ENCODE data around the gene PLXNA1.

The PLXNA1 gene

DNA sequence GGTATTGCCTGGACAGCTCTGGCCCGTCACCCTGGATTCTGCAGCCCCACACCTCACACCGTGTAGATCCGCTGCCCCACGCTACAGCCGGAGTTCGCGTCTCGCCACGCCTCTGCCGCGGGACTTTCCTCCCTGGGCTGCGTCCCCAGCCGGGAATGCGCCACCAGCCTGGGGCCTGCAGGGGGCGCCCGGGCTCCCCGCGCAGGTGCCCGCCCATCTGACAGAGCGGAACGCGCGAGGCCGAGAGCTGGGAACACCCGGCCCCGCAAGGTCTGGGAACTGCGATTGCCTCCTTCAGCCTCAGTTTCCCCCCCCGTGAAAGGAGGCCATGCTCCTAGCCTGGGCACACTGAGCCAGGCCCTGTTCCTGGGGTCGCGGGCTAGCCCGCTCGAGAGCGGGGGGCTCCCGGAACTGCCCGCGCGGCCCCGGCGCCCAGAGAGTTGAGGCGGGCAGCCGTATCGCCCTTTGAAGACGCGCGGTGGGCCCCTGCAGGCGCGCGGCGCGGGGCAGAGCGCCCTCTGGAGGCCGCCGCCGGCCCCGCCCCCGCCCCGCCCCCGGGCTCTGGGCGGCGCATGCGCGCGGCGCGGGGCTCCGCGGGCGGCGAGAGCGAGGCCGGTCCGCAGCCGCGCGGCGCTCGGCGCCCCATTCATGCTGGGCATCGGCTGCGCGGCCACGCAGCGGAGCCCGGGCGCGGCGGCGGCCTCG, at the start of gene PLXNA1:
Gene PLXNA1, plus strand, starts transcription at position 645 of the 705 bp plus-strand sequence. CDS start 5,479 bp downstream, outside the sequence.
- peak; percentile 76 for DNase-seq (ENCODE audit: low read depth)

- DNase-seq (ENCODE audit: low read depth) = no peak
Measured at GRCh38 chr3:126934031-126934531, 48.8 kb upstream of the PLXNA1 start.

DNA sequence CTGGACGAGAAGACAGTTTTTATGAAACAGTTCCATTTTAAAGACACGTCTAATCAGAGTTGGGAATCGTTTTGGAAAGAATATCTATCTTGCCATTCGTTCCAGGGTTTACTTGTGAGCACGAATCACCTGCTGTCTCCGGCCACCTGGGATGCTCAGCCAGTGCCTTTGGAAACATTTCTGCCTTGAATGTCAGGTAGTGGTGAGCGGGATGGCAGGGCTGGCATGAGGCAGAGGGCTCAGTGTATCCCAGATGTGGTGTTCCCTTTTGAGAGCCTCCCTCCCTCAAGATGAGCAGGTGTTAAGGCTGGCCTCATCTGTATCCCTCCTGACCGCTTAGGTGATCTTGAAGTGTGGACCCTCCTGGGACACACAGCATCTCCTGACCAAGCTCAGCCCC, 47.9 kb upstream of the PLXNA1 start:
- DNase-seq (ENCODE audit: low read depth) = no peak

DNA sequence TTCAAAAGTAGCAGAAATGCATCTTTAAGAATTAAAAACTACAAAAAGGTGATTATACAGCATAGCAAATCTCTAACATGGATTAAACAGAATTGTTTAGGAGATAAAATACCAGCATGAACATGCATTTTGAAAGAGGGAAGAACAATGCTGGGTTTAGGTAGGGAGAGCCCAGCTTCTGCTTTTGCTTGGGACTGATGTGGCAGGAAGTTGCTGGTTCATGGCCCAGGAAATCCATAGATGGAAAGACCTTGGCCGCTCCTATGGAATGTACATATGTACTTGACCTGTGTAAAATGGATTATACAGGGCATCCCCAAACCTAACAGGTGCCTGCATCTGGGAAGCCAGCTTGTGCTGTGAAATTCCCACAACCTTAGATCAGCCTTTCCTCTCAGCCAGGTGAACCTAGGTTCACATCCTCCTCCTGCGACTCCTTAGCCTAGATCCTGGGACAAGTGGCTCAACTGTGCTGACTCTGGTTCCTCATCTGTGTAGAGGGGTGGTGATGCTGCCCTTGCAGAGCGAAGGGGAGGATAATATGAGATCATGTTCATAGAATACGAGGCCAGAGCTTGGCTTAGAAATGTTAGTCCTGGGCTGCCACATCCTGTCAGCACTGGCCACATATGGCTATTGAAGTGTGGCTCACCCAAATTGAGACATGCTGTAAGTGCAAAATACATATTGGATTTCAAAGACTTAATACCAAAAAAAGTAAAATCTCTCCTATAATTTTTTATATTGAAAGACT, 47.0 kb upstream of the PLXNA1 start:
- DNase-seq (ENCODE audit: low read depth) = no peak

- no peak for DNase-seq (ENCODE audit: low read depth)
Measured at GRCh38 chr3:126936853-126937425, 46.0 kb upstream of the PLXNA1 start.

DNA sequence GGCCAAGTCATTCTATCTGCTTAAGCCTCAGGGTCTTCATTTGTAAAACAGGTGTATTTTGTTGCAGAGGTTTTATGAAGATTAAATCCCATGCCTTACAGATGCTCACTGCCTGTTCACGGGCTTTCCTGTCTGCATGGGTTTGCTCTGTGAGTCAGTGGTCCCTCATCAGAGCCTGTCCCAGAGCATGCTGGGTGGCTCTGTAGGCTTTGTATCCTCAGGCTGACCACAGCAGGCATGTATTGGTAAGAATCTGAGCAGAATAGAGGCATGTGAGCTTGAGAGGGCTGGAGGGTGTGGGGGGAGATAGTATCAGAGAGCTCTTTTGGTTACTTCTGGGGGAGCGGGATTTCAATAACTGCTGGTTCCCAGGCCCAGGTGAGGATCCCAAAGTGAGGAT, 45.4 kb upstream of the PLXNA1 start:
- DNase-seq (ENCODE audit: low read depth) = no peak

- no peak for DNase-seq (ENCODE audit: low read depth)
Measured at GRCh38 chr3:126937973-126938372, 44.9 kb upstream of the PLXNA1 start.

DNA sequence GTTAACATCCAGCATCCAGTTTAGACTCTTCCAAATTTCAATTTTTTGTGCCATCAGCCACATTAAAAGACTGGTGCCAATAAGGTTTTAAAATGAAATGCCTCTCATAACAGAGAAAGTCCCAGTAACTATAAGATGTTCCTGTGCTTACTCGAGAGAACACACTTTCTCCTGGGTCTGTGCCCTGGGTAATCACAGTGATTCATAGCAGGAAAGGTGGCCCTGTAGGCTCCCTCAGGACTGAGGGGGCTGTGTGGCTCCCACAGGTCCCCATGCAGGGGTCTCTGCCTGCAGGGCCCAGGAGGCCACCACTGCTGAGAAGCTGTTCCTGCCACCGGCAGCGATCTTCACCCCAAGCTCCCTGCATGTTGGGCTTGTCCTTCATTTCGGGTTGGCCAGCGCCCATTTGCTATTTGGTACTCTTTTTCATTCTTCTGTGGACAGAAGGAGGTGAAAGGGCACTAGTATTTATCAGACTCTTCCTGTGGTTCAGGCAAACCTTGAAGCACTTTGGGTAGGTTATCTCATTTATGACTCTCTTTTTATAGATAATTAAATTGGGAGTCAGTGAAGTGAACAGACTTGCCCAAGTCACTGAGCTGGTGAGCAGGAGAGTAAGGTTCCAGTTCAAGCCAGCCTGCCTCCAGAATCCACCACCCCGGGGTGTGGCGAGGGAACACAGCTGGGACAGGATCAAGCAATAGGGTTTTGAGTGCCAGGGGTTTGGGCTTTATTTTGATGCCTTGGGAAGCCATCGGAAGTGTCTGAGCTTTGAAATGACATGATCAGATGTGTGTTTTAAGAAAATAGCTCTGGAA, 44.2 kb upstream of the PLXNA1 start:
- DNase-seq (ENCODE audit: low read depth) = no peak

DNA sequence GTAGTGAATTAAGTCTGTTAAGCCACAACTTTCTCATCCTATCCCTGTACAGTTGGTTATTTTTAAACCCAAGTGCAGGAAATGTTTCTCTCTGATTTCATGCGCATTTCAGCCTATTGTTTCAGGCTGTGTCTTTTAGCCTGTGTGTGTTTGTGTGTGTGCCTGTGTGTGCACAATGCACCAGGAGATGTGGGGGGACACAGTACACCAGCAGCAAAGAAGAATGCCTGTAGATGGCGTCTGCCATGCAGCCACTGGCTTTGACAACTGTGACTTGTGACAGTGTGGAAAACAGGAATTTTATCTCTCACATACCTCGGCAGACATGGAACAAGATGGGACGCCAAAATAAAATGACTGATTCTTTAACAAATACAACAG, 43.6 kb upstream of the PLXNA1 start:
- DNase-seq (ENCODE audit: low read depth) = no peak

GRCh38 chr3:126939733-126940132, 43.2 kb upstream of the PLXNA1 start:
- DNase-seq (ENCODE audit: low read depth) = no peak

DNA sequence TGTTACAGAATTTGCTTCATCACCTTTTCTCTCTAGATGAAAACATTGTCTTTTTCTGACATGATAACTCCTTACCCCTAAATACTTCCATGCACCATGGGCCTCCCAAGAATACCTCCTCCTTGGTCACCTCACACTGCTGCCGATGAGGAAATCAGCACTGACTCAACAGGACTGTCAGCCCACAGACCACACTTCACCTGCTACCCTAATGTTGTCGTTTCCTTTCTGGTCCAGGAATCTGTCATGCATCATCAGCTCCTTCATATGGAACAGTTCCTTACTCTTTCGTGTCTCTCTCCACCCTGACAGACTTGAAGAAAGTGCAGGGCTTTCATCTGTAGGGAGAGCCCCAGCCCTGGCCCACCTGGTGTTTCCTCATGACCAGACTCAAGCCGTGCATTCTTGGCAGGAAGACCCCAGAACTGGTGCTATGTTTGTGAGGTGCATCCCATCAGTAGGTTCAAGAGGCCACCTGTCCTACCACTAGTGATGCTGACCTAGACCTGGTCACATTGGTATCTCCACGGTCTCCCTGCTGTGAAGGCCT, 41.1 kb upstream of the PLXNA1 start:
- no peak for DNase-seq (ENCODE audit: low read depth)

DNA sequence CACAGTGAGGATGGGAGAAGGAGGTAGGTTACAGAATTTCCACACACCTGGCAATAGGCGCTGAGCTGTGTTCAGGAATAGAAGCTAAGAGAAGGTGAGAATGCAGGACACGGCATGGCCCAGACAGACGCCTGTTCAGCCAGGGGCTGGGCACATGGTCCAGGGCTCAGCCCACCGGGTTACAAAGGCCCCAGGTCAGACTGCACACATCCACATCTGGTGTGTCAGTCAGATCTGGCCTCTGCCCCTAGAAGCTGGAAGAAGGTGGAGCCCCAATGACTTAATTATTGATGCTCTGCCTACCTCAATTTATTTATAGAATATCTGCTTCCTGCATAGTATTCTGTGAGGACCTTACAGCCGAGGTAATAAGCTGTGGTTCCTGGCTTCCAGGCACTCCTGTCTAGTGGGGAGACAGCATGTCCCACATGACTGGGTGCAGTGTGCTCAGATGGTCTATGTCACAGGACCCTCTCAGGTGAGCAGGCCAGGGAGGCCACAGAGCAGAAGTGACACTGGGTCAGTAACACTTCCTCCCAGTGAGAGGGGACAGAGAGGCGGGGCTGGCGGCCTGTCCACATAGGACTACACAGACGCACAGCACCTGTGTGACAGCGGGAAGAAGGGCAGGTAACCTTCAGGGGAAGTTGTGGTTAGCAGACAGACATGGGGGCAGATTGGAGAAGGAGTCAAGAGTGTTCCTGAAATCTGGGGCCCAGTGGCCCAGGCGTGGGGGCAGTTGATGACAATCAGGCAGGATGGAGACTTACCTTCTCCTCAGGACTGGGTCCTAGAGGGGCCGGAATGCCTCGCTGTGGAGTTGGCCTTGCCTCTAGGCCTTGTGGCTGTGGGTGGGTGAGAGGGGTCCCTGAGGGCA, 38.6 kb upstream of the PLXNA1 start:
- no peak for DNase-seq (ENCODE audit: low read depth)

- no peak for DNase-seq (ENCODE audit: low read depth)
Measured at GRCh38 chr3:126945171-126945721, 37.7 kb upstream of the PLXNA1 start.

DNA sequence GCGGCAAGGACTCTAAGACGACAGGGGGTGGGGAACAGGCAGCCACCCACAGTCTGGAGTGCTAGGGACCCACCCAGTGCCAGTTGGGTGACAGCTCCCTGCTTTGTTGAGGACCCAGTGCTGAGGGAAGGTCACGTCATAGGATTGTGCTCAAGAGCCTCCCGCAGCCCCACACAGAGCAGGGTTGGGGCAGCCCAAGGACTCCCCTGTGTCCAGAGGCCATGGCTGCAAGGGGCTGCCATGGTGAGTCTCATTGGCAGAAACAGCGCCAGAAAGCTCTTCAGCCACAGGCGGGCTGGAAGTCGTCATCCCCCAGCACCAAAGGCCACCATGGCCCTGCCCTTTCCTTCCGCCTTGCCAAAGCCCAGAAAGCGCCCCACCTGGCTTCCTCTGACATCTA, 37.0 kb upstream of the PLXNA1 start:
- no peak for DNase-seq (ENCODE audit: low read depth)

- no peak for DNase-seq (ENCODE audit: low read depth)
Measured at GRCh38 chr3:126946405-126946804, 36.5 kb upstream of the PLXNA1 start.

- no peak for DNase-seq (ENCODE audit: low read depth)
Measured at GRCh38 chr3:126947429-126947828, 35.5 kb upstream of the PLXNA1 start.

DNA sequence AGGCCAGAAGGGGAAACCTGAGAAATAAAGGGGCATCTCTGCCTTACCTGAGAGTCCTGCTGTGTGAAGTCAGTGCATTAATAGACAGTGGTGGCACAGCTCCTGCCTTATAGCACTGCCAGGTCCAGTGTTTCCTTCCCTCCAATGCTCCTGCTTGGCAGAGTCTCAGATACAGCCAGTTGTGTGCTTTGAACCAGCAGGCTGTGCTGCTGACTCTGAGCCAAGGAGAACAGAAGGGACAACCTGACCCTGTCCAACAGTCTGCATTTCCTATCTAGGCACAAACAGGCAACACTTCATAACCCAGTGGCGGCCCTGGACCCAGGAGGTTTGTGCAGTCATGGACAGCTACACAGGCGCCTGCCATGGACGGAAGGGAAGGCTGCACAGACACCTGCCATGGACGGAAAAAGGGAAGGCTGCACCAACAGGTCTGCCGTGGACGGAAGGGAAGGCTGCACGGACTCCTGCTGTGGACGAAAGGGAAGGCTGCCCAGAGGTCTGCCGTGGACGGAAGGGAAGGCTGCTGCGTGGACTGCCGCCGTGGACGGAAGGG, 33.9 kb upstream of the PLXNA1 start:
- no peak for DNase-seq (ENCODE audit: low read depth)

DNA sequence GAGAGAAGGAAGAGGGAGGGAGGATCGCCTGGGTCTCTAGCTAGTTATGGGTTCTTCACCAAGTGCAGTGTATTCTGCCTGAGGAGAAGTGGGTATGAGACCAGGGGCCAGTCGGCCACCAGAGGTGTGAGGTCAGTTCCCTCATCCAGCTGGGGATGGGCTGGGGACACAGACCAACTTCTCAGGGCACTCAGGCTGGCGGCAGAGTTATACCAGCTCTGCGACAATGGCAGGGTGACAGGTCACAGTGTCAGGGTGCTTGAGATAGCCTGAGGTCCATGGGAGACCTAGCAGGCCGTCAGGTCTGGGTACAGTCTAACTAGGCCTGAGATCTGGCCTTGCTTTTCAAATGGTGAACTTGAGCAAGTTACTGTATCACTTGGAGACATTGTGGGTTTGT, 31.4 kb upstream of the PLXNA1 start:
- DNase-seq (ENCODE audit: low read depth) = no peak

- DNase-seq (ENCODE audit: low read depth) = no peak
Measured at GRCh38 chr3:126952261-126952982, 30.5 kb upstream of the PLXNA1 start.

Measured in T-helper 22 cell (primary cell).